HepG2 (cell line): ENCODE data around the gene AGPAT3. TPM values are rescaled to one million over a fixed set of nuclear protein-coding genes. Genes with fewer than 3 reads are reported as not detected.

Source experiments
- ATAC-seq: fragments of 200-7000 bp; cut with Tn5 transposase; 3 replicates; pipeline ENCODE4 v1.9.1; 2020; ENCODE audit warnings: mild to moderate bottlenecking, moderate library complexity
- BruUV-seq: library from RNA; stranded (reverse); fragments of 400-500 nt; replicated peaks from 2 replicates; lab custom pipeline; 2021; lab: Mats Ljungman, UMichigan
- CTCF ChIA-PET: fragments of 300-600 bp; formaldehyde crosslinking; extraction: SDS; loops from one replicate; lab custom pipeline; 2021; ENCODE audit warnings: low total read pairs, inconsistent platforms, low intra/inter-chr PET ratio; lab: Yijun Ruan, JAX
- POLR2A ChIA-PET: fragments of 350-600 bp; sonication (Branson Sonifier 250); formaldehyde crosslinking; loops from one replicate; lab custom pipeline; 2020; ENCODE audit warnings: antibody characterized with exemption, inconsistent platforms; lab: Yijun Ruan, JAX
- DNase-seq: peaks from one replicate; pipeline ENCODE4 v3.0.0-alpha.2; 2015; ENCODE audit warnings: low spot score
- FAIRE-seq: peaks from 3 replicates; lab custom pipeline; 2011; peaks lifted over from hg19 to GRCh38; lab: Jason Lieb, UNC
- H2AFZ ChIP-seq: one replicate; pipeline ENCODE4 v1.6.1; 2011; ENCODE audit warnings: low read length, inconsistent platforms
- H3K27ac ChIP-seq: fragments of 300-600 bp; 3 replicates; pipeline ENCODE4 v1.8.0; 2011; ENCODE audit warnings: mixed run types, mild to moderate bottlenecking, mixed read lengths, low read length, inconsistent platforms; ENCODE audit not compliant: insufficient read depth; ENCODE audit errors: extremely low read length
- H3K27me3 ChIP-seq, 2 experiments: fragments of 200-600 bp in 1 of 2; 2 replicates in 1 of 2; 3 replicates in 1 of 2; pipeline versions ENCODE4 v1.6.0 to v1.8.0; 2011; ENCODE audit warnings: low read length in 2 of 2, mild to moderate bottlenecking in 2 of 2, moderate library complexity in 2 of 2, inconsistent platforms in 1 of 2; ENCODE audit not compliant: insufficient read depth in 2 of 2, control insufficient read depth in 1 of 2
- H3K36me3 ChIP-seq, 2 experiments: fragments of 200-600 bp in 1 of 2; replicated peaks in 1 of 2; 2 replicates in 1 of 2; 3 replicates in 1 of 2; pipeline versions ENCODE4 v1.5.1 to v1.8.0; 2011; ENCODE audit warnings: low read length in 2 of 2, inconsistent platforms in 1 of 2; ENCODE audit not compliant: insufficient read depth in 2 of 2, control insufficient read depth in 1 of 2
- H3K4me1 ChIP-seq: 2 replicates; pipeline ENCODE4 v1.5.1; 2012; ENCODE audit warnings: low read length, inconsistent platforms; ENCODE audit not compliant: insufficient read depth
- H3K4me2 ChIP-seq: 2 replicates; pipeline ENCODE4 v1.6.0; 2011; ENCODE audit warnings: low read depth, low read length, inconsistent platforms
- H3K4me3 ChIP-seq, 3 experiments: fragments of 200-600 bp in 1 of 3; sonication (generic), shearing (Covaris generic) in 1 of 3; replicated peaks in 1 of 3; 2 replicates each; pipeline ENCODE4 v1.5.1; 2011 to 2016; ENCODE audit warnings: low read length in 3 of 3, inconsistent platforms in 2 of 3, low read depth in 2 of 3, mild to moderate bottlenecking in 2 of 3, control low read depth in 1 of 3, mixed read lengths in 1 of 3; ENCODE audit not compliant: insufficient read depth in 1 of 3
- H3K79me2 ChIP-seq: one replicate; pipeline ENCODE4 v1.6.1; 2011; ENCODE audit warnings: low read length, inconsistent platforms; ENCODE audit not compliant: insufficient read depth
- H3K9ac ChIP-seq: 2 replicates; pipeline ENCODE4 v1.6.0; 2011; ENCODE audit warnings: mild to moderate bottlenecking, low read depth, low read length, inconsistent platforms; ENCODE audit not compliant: insufficient read depth
- H3K9me3 ChIP-seq: 2 replicates; pipeline ENCODE4 v1.5.1; 2012; ENCODE audit warnings: mild to moderate bottlenecking, low read length
- H4K20me1 ChIP-seq: 2 replicates; pipeline ENCODE4 v1.6.0; 2011; ENCODE audit warnings: inconsistent platforms, mild to moderate bottlenecking, low read length, moderate library complexity; ENCODE audit not compliant: insufficient read depth
- DDIT3 ChIP-seq: sonication (generic); formaldehyde crosslinking; IDR thresholded peaks from 2 replicates; pipeline ENCODE4 v1.4.0; 2020; ENCODE audit warnings: mild to moderate bottlenecking, missing genetic modification reagents
- FIP1L1 ChIP-seq: fragments of 200-400 bp; formaldehyde crosslinking; IDR thresholded peaks from 2 replicates; pipeline ENCODE4 v1.6.1; 2018; ENCODE audit warnings: low read depth, mild to moderate bottlenecking, low read length, moderate library complexity, borderline replicate concordance; ENCODE audit not compliant: insufficient read depth
- FOXK1 ChIP-seq: sonication (generic); formaldehyde crosslinking; IDR thresholded peaks from 2 replicates; pipeline ENCODE4 v1.4.0; 2020; ENCODE audit warnings: low read depth, missing genetic modification reagents, borderline replicate concordance
- KAT8 ChIP-seq: IDR thresholded peaks from 2 replicates; pipeline ENCODE4 v1.6.1; 2016; ENCODE audit warnings: missing genetic modification reagents, missing compliant biosample characterization
- NRL ChIP-seq: sonication (generic); formaldehyde crosslinking; IDR thresholded peaks from 2 replicates; pipeline ENCODE4 v1.5.0; 2020; ENCODE audit warnings: missing genetic modification reagents, mild to moderate bottlenecking, moderate library complexity, borderline replicate concordance
- RFXAP ChIP-seq: sonication (generic); formaldehyde crosslinking; IDR thresholded peaks from 2 replicates; pipeline ENCODE4 v1.4.0; 2020; ENCODE audit warnings: missing genetic modification reagents, borderline replicate concordance
- WGBS: methylation state at CpG from one replicate; pipeline ENCODE4 v1.1.6; 2017; ENCODE audit warnings: low lambda C conversion rate; 5-methylcytosine and 5-hydroxymethylcytosine counted together
- in situ Hi-C: cut with HindIII; loops from 2 replicates; pipeline ENCODE4 v1.10.0; 2017; ENCODE audit warnings: low pct_unique_long_range_greater_than_20kb; ENCODE audit not compliant: extremely low pct_ligation_motif_present
- intact Hi-C: fragments of 100-400 bp; cut with micrococcal nuclease; formaldehyde crosslinking; loops from one replicate; pipeline ENCODE4 v1.10.0; 2022; ENCODE audit not compliant: unreplicated experiment
- polyA plus RNA-seq, 8 experiments: library from polyadenylated mRNA; depleted of rRNA in 3 of 8; stranded (reverse) in 7 of 8; unstranded in 1 of 8; fragments of >200 nt; fragmentation: Illumina TruSeq in 4 of 8; extraction: Trizol in 4 of 8; gene quantifications; 2 replicates each; pipeline versions ENCODE4 v1.2.1 to v1.2.3, GENCODE V29; 2011 to 2016; ENCODE audit warnings: low read depth in 4 of 8, missing spikeins in 1 of 8, mixed read lengths in 1 of 8; ENCODE audit not compliant: insufficient read depth in 1 of 8
- total RNA-seq, 5 experiments: library from RNA; depleted of rRNA; stranded (reverse); fragments of >200 nt; fragmentation: Illumina TruSeq; extraction: Trizol; gene quantifications; 2 replicates each; pipeline ENCODE4 v1.2.3, GENCODE V29; 2016; ENCODE audit warnings: low read depth in 1 of 5

Gene AGPAT3
- total and polyA plus RNA-seq, 2 of the 13 experiments (the other 11 are each of a cell fraction or from before 2014, with no cell fraction given): 32.2 to 54.4 TPM

- in situ Hi-C loops (no loop called here), intact Hi-C loops (no loop called here)
- no peak for ATAC-seq
- no peak for FAIRE-seq
- WGBS: 98% methylated on average over 4 of the region's 4 CpGs
- Histone ChIP-seq H4K20me1 (peaks cover 12% of the 10 kb centered on the region), H3K36me3 (peaks cover 1 to 18% of the 10 kb centered on the region in 2 experiments; a peak in 4 of 5 replicates), H3K4me2 (no peak overlapping the region), H3K4me1 (peaks cover 32% of the 10 kb centered on the region)
- CTCF ChIA-PET: no interaction called here
- TF ChIP-seq DDIT3 (CRISPR knock-in tag) (no peak), FIP1L1 (no peak), FOXK1 (CRISPR knock-in tag) (no peak)
- TF ChIP-seq, all 625 proteins: peak for 0
- Histone ChIP-seq H3K9ac (no peak overlapping the region), H3K79me2 (peaks cover 79% of the 10 kb centered on the region), H3K27me3 (no peaks in the 10 kb centered on the region), H3K4me3 (no peak overlapping the region), H3K9me3 (no peaks in the 10 kb centered on the region), H2AFZ (no peak overlapping the region), H3K27ac (no peak overlapping the region)
- no TSS peak for BruUV-seq
- POLR2A ChIA-PET: no interaction called here
- DNase-seq: no peak
These were observed 6.5 kb downstream of the AGPAT3 start for GRCh38 chr21:43871487-43871886.

- no peak for ATAC-seq
- Histone ChIP-seq H3K79me2 (peaks cover 74% of the 10 kb centered on the region), H3K9ac (no peak overlapping the region), H3K36me3 (peaks cover 1 to 19% of the 10 kb centered on the region in 2 experiments; a peak in 4 of 5 replicates), H3K27me3 (no peaks in the 10 kb centered on the region), H4K20me1 (peaks cover 12% of the 10 kb centered on the region), H3K9me3 (no peaks in the 10 kb centered on the region), H3K4me3 (no peak overlapping the region), H3K4me1 (peaks cover 32% of the 10 kb centered on the region), H2AFZ (no peak overlapping the region), H3K27ac (no peak overlapping the region), H3K4me2 (no peak overlapping the region)
- CTCF ChIA-PET: no interaction called here
- FAIRE-seq: no peak
- intact Hi-C loops: no loop called here
- in situ Hi-C loops: no loop called here
- no TSS peak for BruUV-seq
- POLR2A ChIA-PET: no interaction called here
- TF ChIP-seq RFXAP (no peak), KAT8 (CRISPR knock-in tag) (no peak), NRL (no peak)
- 94% methylated on average over 16 of the region's 16 CpGs for WGBS
- DNase-seq: no peak
These were observed 7.6 kb downstream of the AGPAT3 start for GRCh38 chr21:43872531-43873197.
